HCT116 (cell line): ENCODE data around the gene OR2T2. TPM values are rescaled to one million over a fixed set of nuclear protein-coding genes. Genes with fewer than 3 reads are reported as not detected.
"Not testable (repeated sequence)": the region's sequence is repeated elsewhere in the genome, so short reads cannot be mapped to it uniquely, and the experiment has no call there.

Experiments
- ATAC-seq: fragments of 200-7000 bp; cut with Tn5 transposase; 2 replicates; pipeline ENCODE4 v1.9.1; 2020; ENCODE audit warnings: mild to moderate bottlenecking, moderate library complexity
- BruUV-seq: library from RNA; stranded (reverse); fragments of 400-500 nt; replicated peaks from 2 replicates; lab custom pipeline; 2021; lab: Mats Ljungman, UMichigan
- CTCF ChIA-PET: fragments of 300-600 bp; sonication (Branson Sonifier 250); formaldehyde crosslinking; loops from one replicate; lab custom pipeline; 2021; ENCODE audit warnings: antibody characterized with exemption; lab: Charles Lee
- POLR2A ChIA-PET: fragments of 300-600, 350-600 bp; sonication (Branson Sonifier 250); formaldehyde crosslinking; loops from one replicate; lab custom pipeline; 2021; ENCODE audit warnings: antibody characterized with exemption; lab: Charles Lee
- RAD21 ChIA-PET, 2 experiments: fragments of 300-600 bp; sonication (Branson Sonifier 250); formaldehyde crosslinking; loops; one replicate each; lab custom pipeline; 2023; ENCODE audit warnings: low total read pairs in 2 of 2; ENCODE audit not compliant: uncharacterized antibody in 2 of 2, unreplicated experiment in 2 of 2, low non-redundant PET in 1 of 2; lab: Charles Lee
- DNase-seq: peaks from one replicate; pipeline ENCODE4 v3.0.0-alpha.2; 2010; ENCODE audit warnings: low read depth, low spot score
- H2AFZ ChIP-seq: fragments of 200-600 bp; shearing (Covaris generic), sonication (generic); 2 replicates; pipeline ENCODE4 v1.6.1; 2017; ENCODE audit warnings: low read depth, mixed run types, mixed read lengths, antibody characterized with exemption, low read length; ENCODE audit not compliant: poor library complexity, severe bottlenecking
- H3K27ac ChIP-seq: 2 replicates; pipeline ENCODE4 v1.5.1; 2012; ENCODE audit warnings: low read depth, low read length
- H3K27me3 ChIP-seq: fragments of 200-600 bp; sonication (generic); 2 replicates; pipeline ENCODE4 v1.6.1; 2016; ENCODE audit warnings: mixed run types, low read length, mixed read lengths; ENCODE audit not compliant: insufficient read depth
- H3K36me3 ChIP-seq, 2 experiments: fragments of 200-500 bp in 1 of 2; fragments of 200-600 bp in 1 of 2; sonication (Bioruptor generic) in 1 of 2; sonication (generic) in 1 of 2; 2 replicates each; pipeline versions ENCODE4 v1.5.1 to v1.6.1; 2014 to 2016; ENCODE audit warnings: low read length in 2 of 2, inconsistent platforms in 1 of 2, mixed read lengths in 1 of 2, mixed run types in 1 of 2; ENCODE audit not compliant: insufficient read depth in 2 of 2, control insufficient read depth in 1 of 2
- H3K4me1 ChIP-seq, 2 experiments: fragments of 200-600 bp in 1 of 2; sonication (generic) in 1 of 2; 2 replicates each; pipeline versions ENCODE4 v1.5.1 to v1.6.1; 2012 to 2017; ENCODE audit warnings: low read length in 2 of 2, inconsistent platforms in 1 of 2, mild to moderate bottlenecking in 1 of 2, mixed read lengths in 1 of 2, mixed run types in 1 of 2, moderate library complexity in 1 of 2; ENCODE audit not compliant: insufficient read depth in 2 of 2, control insufficient read depth in 1 of 2
- H3K4me2 ChIP-seq: fragments of 200-600 bp; sonication (generic); 2 replicates; pipeline ENCODE4 v1.6.1; 2017; ENCODE audit warnings: mixed run types, low read length, mixed read lengths
- H3K4me3 ChIP-seq, 2 experiments: fragments of 200-600 bp in 1 of 2; sonication (generic) in 1 of 2; replicated peaks in 1 of 2; 2 replicates each; pipeline ENCODE4 v1.5.1; 2011 to 2016; ENCODE audit warnings: low read length in 2 of 2, control low read depth in 1 of 2, low read depth in 1 of 2, mild to moderate bottlenecking in 1 of 2, mixed read lengths in 1 of 2, mixed run types in 1 of 2
- H3K79me2 ChIP-seq: fragments of 200-600 bp; sonication (generic); 2 replicates; pipeline ENCODE4 v1.6.1; 2017; ENCODE audit warnings: mild to moderate bottlenecking, mixed run types, low read length, moderate library complexity, mixed read lengths; ENCODE audit not compliant: insufficient read depth
- H3K9ac ChIP-seq: fragments of 200-600 bp; sonication (generic); 2 replicates; pipeline ENCODE4 v1.6.1; 2016; ENCODE audit warnings: low read length, mixed read lengths
- H3K9me2 ChIP-seq: fragments of 200-600 bp; sonication (generic), shearing (Covaris generic); 2 replicates; pipeline ENCODE4 v1.6.1; 2017; ENCODE audit warnings: mixed run types, mild to moderate bottlenecking, moderate library complexity; ENCODE audit not compliant: insufficient read depth
- H3K9me3 ChIP-seq, 2 experiments: fragments of 200-500 bp in 1 of 2; fragments of 200-600 bp in 1 of 2; sonication (Bioruptor generic) in 1 of 2; sonication (generic) in 1 of 2; 2 replicates each; pipeline ENCODE4 v1.6.1; 2014 to 2017; ENCODE audit warnings: low read length in 2 of 2, mixed read lengths in 2 of 2, inconsistent platforms in 1 of 2, low read depth in 1 of 2, mild to moderate bottlenecking in 1 of 2, mixed run types in 1 of 2, moderate library complexity in 1 of 2; ENCODE audit not compliant: control insufficient read depth in 1 of 2, insufficient read depth in 1 of 2
- H4K20me1 ChIP-seq: fragments of 200-600 bp; sonication (generic), shearing (Covaris generic); 2 replicates; pipeline ENCODE4 v1.6.1; 2017; ENCODE audit warnings: mixed run types, mild to moderate bottlenecking, moderate library complexity; ENCODE audit not compliant: insufficient read depth
- intact Hi-C: fragments of 100-400 bp; cut with micrococcal nuclease; formaldehyde crosslinking; loops from 2 replicates; pipeline ENCODE4 v1.10.0; 2022
- total RNA-seq: library from RNA; stranded (reverse); gene quantifications from one replicate; pipeline ENCODE4 v1.2.1, GENCODE V29; 2021; ENCODE audit not compliant: unreplicated experiment

OR2T2 gene
- total RNA-seq, 1 experiment from 2014 or later, result not detected

- H3K36me3 ChIP-seq, H3K9me2 ChIP-seq, CTCF ChIA-PET, BruUV-seq, ATAC-seq, H3K4me3 ChIP-seq, POLR2A ChIA-PET, intact Hi-C loops, H3K27me3 ChIP-seq, H3K27ac ChIP-seq, H3K9me3 ChIP-seq, H3K79me2 ChIP-seq, H4K20me1 ChIP-seq, H3K9ac ChIP-seq, H3K4me1 ChIP-seq, RAD21 ChIA-PET, DNase-seq, H2AFZ ChIP-seq, H3K4me2 ChIP-seq: not testable (repeated sequence)
Observed at GRCh38 chr1:248475660-248476059, 30.2 kb downstream of the OR2T2 start.

- CTCF ChIA-PET, intact Hi-C loops, RAD21 ChIA-PET, H3K27me3 ChIP-seq, H3K4me3 ChIP-seq, DNase-seq, H3K27ac ChIP-seq, H3K36me3 ChIP-seq, H3K4me2 ChIP-seq, H2AFZ ChIP-seq, H3K79me2 ChIP-seq, ATAC-seq, H3K9me2 ChIP-seq, POLR2A ChIA-PET, BruUV-seq, H4K20me1 ChIP-seq, H3K9ac ChIP-seq, H3K4me1 ChIP-seq, H3K9me3 ChIP-seq: not testable (repeated sequence)
Observed at GRCh38 chr1:248481686-248482579, 36.5 kb downstream of the OR2T2 start.

GRCh38 chr1:248488289-248488688, 42.9 kb downstream of the OR2T2 start, which contains the start of gene OR2T5:
TSS of gene OR2T5 (plus strand) at chr1:248488589. CDS start at chr1:248488589, 0 bp downstream.
- BruUV-seq, intact Hi-C loops, H3K9ac ChIP-seq, ATAC-seq, H3K79me2 ChIP-seq, RAD21 ChIA-PET, H3K9me3 ChIP-seq, H3K27me3 ChIP-seq, H3K27ac ChIP-seq, H2AFZ ChIP-seq, H3K4me1 ChIP-seq, H3K9me2 ChIP-seq, H3K4me3 ChIP-seq, DNase-seq, H3K36me3 ChIP-seq, CTCF ChIA-PET, H4K20me1 ChIP-seq, POLR2A ChIA-PET, H3K4me2 ChIP-seq: not testable (repeated sequence)

- H3K79me2 ChIP-seq, POLR2A ChIA-PET, H2AFZ ChIP-seq, RAD21 ChIA-PET, H3K36me3 ChIP-seq, CTCF ChIA-PET, H3K9ac ChIP-seq, DNase-seq, H3K4me1 ChIP-seq, ATAC-seq, BruUV-seq, H3K27me3 ChIP-seq, H4K20me1 ChIP-seq, H3K9me2 ChIP-seq, H3K4me3 ChIP-seq, H3K27ac ChIP-seq, H3K4me2 ChIP-seq, H3K9me3 ChIP-seq, intact Hi-C loops: not testable (repeated sequence)
Observed at GRCh38 chr1:248496661-248497060, 51.2 kb downstream of the OR2T2 start.
